HCT116 (cell line): Measurements from ENCODE around the gene SMARCD1.

Experiments used
- RAD21 ChIP-seq: IDR thresholded peaks from 2 replicates; pipeline ENCODE4 v1.6.1; 2012; ENCODE audit warnings: low read depth, mild to moderate bottlenecking
- TF ChIP-seq, protein P1 (sequence below), 3 experiments: fragments of 200-600 bp in 1 of 3; sonication (generic) in 1 of 3; IDR thresholded peaks in 2 of 3; conservative IDR thresholded peaks in 1 of 3; 2 replicates each; pipeline ENCODE4 v1.5.1; 2012 to 2017; ENCODE audit warnings: low read depth in 2 of 3, low read length in 2 of 3, antibody characterized with exemption in 1 of 3, borderline replicate concordance in 1 of 3, control low read depth in 1 of 3, mild to moderate bottlenecking in 1 of 3, mixed read lengths in 1 of 3, mixed run types in 1 of 3, moderate library complexity in 1 of 3; ENCODE audit not compliant: insufficient read depth in 1 of 3

DNA sequence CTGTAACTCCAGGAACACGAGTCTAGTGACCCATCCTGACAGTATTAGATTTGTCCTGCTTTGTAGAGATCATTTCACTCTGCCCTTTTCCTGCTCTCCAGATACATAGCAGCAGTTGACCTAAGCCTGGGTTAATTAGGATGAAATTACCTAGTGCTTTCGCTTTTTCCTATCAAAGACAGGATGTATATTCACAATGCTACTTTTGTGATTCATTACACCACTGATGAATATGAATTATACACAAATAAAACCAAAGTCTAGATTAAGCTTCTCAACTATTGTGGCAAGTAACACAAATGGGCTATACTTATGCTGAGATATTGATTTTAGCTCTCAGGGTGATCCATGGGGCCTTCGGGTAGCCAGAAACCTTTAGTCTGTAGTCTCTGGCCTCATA lies 64.2 kb downstream of the SMARCD1 start:
- TF ChIP-seq, protein P1, sequence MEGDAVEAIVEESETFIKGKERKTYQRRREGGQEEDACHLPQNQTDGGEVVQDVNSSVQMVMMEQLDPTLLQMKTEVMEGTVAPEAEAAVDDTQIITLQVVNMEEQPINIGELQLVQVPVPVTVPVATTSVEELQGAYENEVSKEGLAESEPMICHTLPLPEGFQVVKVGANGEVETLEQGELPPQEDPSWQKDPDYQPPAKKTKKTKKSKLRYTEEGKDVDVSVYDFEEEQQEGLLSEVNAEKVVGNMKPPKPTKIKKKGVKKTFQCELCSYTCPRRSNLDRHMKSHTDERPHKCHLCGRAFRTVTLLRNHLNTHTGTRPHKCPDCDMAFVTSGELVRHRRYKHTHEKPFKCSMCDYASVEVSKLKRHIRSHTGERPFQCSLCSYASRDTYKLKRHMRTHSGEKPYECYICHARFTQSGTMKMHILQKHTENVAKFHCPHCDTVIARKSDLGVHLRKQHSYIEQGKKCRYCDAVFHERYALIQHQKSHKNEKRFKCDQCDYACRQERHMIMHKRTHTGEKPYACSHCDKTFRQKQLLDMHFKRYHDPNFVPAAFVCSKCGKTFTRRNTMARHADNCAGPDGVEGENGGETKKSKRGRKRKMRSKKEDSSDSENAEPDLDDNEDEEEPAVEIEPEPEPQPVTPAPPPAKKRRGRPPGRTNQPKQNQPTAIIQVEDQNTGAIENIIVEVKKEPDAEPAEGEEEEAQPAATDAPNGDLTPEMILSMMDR (IDR thresholded peaks at IDR 0.05 in 2 of 3, conservative IDR thresholded peaks at IDR 0.05 in 1 of 3; ENCODE audit: borderline replicate concordance in 1 of 3, insufficient read depth in 1 of 3, low read depth in 2 of 3, low read length in 2 of 3), result no peak
- no peak for TF ChIP-seq RAD21
